Measurements from ENCODE around the gene CTIF. TPM values are rescaled to one million over a fixed set of nuclear protein-coding genes. Genes with fewer than 3 reads are reported as not detected.

CTIF gene
- total RNA-seq, 2 experiments from 2014 or later: 0.06 to 0.38 TPM

- peaks cover 55% of the 10 kb centered on the region for H3K4me1 ChIP-seq (ENCODE audit: insufficient read depth, low read length, poor library complexity, severe bottlenecking)
- no peaks in the 10 kb centered on the region for H3K9me2 ChIP-seq (ENCODE audit: insufficient read depth, low read length)
- no peaks in the 10 kb centered on the region for H3K9me3 ChIP-seq (ENCODE audit: low read length)
- intact Hi-C loops (cut with micrococcal nuclease; ENCODE audit: unreplicated experiment): loop anchor here (5.0 kb wide), 1 partner anchor 44 kb away; no protein-coding TSS in a partner anchor
- DNase-seq (ENCODE audit: low spot score): no peak
- H4K20me1 ChIP-seq (ENCODE audit: insufficient read depth, low read length): no peaks in the 10 kb centered on the region
- peak overlapping the region; percentile 87 for H3K27ac ChIP-seq (ENCODE audit: low read depth, low read length, poor library complexity, severe bottlenecking)
- TF ChIP-seq EZH2phosphoT487 (IDR thresholded peaks at IDR 0.05; ENCODE audit: borderline replicate concordance, low read depth, low read length) (no peak), CTCF (conservative IDR thresholded peaks at IDR 0.05; ENCODE audit: low read length) (no peak)
- BruUV-seq (replicated peaks): no TSS peak
- peak overlapping the region; percentile 4 for H3K4me3 ChIP-seq (ENCODE audit: low read depth, low read length, poor library complexity, severe bottlenecking)
- H3K36me3 ChIP-seq (ENCODE audit: insufficient read depth, low read length): no peaks in the 10 kb centered on the region
- no peaks in the 10 kb centered on the region for H3K79me2 ChIP-seq (ENCODE audit: insufficient read depth, low read depth, low read length)
- POLR2A ChIA-PET: interaction anchor here (0.6 to 0.7 kb wide), 2 partner anchors 8 to 18 kb away, joined by 3 read pairs; no protein-coding TSS in a partner anchor
- CTCF ChIA-PET (ENCODE audit: unreplicated experiment): no interaction called here
- H2AFZ ChIP-seq (ENCODE audit: low read length): no peak overlapping the region
- H3K4me2 ChIP-seq (ENCODE audit: low read length): peak overlapping the region; percentile 80
Observed at GRCh38 chr18:48623468-48624235, 84.8 kb downstream of the CTIF start.

- Histone ChIP-seq H3K36me3 (ENCODE audit: insufficient read depth, low read length) (no peaks in the 10 kb centered on the region), H3K4me1 (ENCODE audit: insufficient read depth, low read length, poor library complexity, severe bottlenecking) (peaks cover 50% of the 10 kb centered on the region), H2AFZ (ENCODE audit: low read length) (no peak overlapping the region), H3K27ac (ENCODE audit: low read depth, low read length, poor library complexity, severe bottlenecking) (no peak overlapping the region), H3K9me3 (ENCODE audit: low read length) (no peaks in the 10 kb centered on the region), H3K4me2 (ENCODE audit: low read length) (no peak overlapping the region), H3K9me2 (ENCODE audit: insufficient read depth, low read length) (no peaks in the 10 kb centered on the region), H4K20me1 (ENCODE audit: insufficient read depth, low read length) (no peaks in the 10 kb centered on the region), H3K79me2 (ENCODE audit: insufficient read depth, low read depth, low read length) (no peaks in the 10 kb centered on the region), H3K4me3 (ENCODE audit: low read depth, low read length, poor library complexity, severe bottlenecking) (no peak overlapping the region)
- ChIA-PET CTCF (ENCODE audit: unreplicated experiment) (no interaction called here), POLR2A (no interaction called here)
- BruUV-seq (replicated peaks): no TSS peak
- no peak for DNase-seq (ENCODE audit: low spot score)
- TF ChIP-seq EZH2phosphoT487 (IDR thresholded peaks at IDR 0.05; ENCODE audit: borderline replicate concordance, low read depth, low read length) (no peak), CTCF (conservative IDR thresholded peaks at IDR 0.05; ENCODE audit: low read length) (no peak)
- intact Hi-C loops (cut with micrococcal nuclease; ENCODE audit: unreplicated experiment): loop anchor here (5.0 kb wide), 1 partner anchor 42 kb away; no protein-coding TSS in a partner anchor
Observed at GRCh38 chr18:48624856-48625255, 86.0 kb downstream of the CTIF start.

GRCh38 chr18:48627216-48627615 is 88.4 kb downstream of the CTIF start:
- POLR2A ChIA-PET: no interaction called here
- no peak for DNase-seq (ENCODE audit: low spot score)
- intact Hi-C loops (cut with micrococcal nuclease; ENCODE audit: unreplicated experiment): no loop called here
- Histone ChIP-seq H3K36me3 (ENCODE audit: insufficient read depth, low read length) (no peaks in the 10 kb centered on the region), H4K20me1 (ENCODE audit: insufficient read depth, low read length) (no peaks in the 10 kb centered on the region), H3K9me3 (ENCODE audit: low read length) (no peaks in the 10 kb centered on the region), H3K4me2 (ENCODE audit: low read length) (no peak overlapping the region), H3K4me3 (ENCODE audit: low read depth, low read length, poor library complexity, severe bottlenecking) (no peak overlapping the region), H3K4me1 (ENCODE audit: insufficient read depth, low read length, poor library complexity, severe bottlenecking) (peaks cover 38% of the 10 kb centered on the region), H3K9me2 (ENCODE audit: insufficient read depth, low read length) (no peaks in the 10 kb centered on the region), H3K79me2 (ENCODE audit: insufficient read depth, low read depth, low read length) (no peaks in the 10 kb centered on the region), H2AFZ (ENCODE audit: low read length) (no peak overlapping the region), H3K27ac (ENCODE audit: low read depth, low read length, poor library complexity, severe bottlenecking) (no peak overlapping the region)
- CTCF ChIA-PET (ENCODE audit: unreplicated experiment): no interaction called here
- no TSS peak for BruUV-seq (replicated peaks)
- no peak for TF ChIP-seq EZH2phosphoT487 (IDR thresholded peaks at IDR 0.05; ENCODE audit: borderline replicate concordance, low read depth, low read length)
- no peak for TF ChIP-seq CTCF (conservative IDR thresholded peaks at IDR 0.05; ENCODE audit: low read length)

Data from OCI-LY7 (cell line).